Measurements from ENCODE around the gene RIT2.
A peak's percentile ranks its signal among the peaks of the same experiment; 100 is the strongest.

RIT2 gene

DNA sequence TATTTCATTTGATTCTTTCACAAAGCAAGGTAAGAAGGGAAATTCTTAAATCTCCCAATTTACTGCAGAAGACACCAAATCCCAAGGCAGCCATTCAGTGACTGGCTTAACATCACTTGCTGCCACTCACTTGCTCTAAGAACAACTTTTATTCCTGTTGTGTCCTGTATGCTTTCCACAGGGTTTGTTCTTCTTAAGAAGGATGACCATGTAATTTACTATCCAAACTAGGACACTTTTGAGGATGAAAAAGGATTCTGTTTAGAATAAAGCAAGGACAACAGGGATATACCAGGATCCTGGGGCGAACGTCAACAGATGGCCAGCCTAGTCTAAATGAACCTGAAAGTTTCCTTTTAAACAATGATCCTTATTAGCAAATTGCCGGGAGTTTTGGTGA, 34.8 kb downstream of the RIT2 start:
- DNase-seq = no peak

DNA sequence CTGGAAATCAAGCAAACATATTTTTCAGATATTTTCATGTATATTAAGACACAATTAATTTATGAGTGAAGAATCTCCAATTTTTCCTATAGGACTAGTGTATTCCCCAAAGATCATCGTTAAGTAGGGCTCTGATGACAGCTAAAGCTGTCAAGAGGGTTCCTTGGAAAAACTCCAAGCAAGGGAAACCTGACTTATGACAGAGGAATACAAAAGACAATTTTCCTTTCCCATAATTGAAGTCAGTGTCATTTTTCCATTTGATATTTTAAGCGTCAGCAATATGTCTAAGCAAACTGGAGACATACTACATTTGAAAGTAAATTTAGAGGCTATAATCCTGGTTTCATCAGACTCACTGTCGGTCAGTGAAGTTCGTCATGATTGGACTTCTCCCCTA, 36.1 kb downstream of the RIT2 start:
- DNase-seq = no peak

DNA sequence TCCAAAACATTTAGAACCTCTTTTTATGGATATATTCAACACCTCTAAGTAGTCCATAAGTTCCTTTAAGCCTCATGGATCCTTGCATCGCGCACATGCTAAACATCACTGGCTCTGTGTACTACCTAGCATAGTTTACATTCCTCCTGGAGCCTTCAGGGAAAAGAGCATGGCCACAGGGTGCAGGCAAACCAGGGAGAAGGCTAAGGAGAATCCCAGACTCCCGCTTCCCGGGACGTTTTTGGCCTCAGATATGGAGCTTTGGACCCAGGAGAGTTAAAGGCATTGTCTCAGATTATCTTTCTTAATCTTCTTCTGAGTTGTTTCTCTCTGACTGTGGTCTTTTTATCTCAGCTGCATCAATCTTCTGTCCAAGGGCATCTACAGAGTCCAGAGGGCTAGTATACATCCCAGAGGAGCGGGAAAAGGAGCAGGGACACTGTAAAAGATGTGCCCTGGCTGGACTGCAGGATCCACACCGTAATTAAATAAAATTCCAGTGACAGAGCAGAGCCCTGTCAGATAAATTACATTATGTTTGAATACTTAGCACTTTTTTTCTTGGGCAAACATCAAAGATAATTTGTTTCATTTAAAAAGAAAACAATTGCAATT, 36.9 kb downstream of the RIT2 start:
- no peak for DNase-seq

DNA sequence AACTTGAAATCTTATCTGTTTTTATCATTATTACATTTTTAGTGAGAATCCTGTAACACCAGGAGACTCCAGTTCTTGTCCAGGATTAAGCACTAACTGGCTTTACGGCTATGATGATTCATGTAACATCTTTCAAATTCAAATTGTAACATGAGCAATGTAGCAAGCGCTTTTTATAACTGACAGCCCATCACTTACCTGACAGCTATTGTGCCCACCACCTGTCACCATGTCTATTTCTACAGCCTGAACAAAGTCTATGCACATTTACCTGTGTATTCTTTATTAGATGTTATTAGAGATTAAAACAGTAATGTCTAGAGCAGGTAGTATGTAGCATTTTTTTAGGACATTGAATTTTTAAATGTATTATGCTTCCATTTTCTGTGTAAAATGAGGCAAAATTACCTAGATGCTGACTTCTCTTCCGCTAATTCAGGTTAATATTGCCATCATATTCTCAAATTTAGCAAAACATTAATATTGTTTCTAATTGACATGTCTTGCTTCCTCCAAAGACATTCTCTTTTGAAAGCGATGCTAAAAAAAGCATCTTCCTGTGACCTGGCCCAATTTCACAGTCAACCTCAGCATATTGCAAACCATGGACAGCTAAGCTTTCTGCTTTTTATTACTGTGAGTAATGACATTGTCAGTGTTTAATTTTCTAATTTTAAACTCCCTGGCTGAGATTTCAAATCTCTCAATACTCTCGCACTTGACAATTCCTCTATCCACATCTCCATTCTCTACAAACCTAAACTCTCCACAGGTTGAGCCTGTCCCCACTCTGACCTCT, 37.8 kb downstream of the RIT2 start:
- no peak for DNase-seq

DNA sequence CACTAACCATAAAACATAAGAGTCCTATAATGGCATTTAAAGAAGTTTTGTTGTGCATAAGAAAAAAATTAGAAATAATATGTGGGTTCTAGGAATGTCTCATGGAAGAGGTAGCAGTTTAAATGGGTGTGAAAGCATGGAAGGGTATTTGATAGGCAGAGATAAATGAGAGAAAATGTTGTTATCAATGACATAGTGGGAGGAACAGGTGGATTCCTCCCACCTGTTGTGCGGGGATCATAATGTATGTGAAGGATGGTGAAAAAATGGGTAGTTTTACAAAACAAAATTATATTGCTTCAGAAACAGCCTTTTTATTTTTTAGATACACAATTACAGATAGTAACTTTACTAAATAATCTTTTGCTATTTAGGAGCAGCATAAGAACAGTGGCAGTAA, 41.7 kb downstream of the RIT2 start:
- no peak for DNase-seq

DNA sequence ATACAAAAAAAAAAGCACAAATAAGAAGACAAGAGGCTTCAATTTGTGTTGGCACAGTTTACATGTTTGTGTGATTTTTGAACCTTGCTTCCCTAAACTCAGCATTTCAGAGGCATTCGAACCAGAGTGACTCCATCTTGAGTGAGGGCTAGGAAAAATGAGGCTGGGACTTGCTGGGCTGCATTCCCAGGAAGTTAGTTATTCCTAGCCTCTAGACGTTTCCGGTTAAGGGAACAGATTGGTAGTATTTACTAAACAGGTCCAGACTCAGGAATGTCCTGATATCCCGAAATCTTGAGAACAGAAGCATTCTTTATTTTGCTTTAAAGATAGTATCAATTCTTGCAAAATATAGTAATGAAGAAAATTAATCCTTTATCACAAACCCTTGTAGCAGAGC, 46.7 kb downstream of the RIT2 start:
- no peak for DNase-seq

DNA sequence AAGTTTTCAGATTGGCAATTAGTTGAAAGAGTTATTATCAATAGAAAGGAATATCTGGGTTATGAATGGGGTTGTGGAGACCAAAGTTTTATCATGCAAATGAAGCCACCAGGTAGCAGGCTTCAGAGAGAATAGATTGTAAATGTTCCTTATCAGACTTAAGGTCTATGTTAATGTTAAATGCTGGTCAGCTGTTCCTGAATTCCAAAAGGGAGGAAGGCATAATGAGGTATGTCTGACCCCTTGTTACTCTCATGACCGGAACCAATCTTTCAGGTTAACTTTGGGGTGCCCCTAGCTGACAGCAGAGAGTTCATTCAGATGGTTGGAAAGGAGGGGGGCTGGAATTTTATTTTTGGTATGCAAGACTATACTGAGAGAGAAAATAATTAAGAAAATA, 47.9 kb downstream of the RIT2 start:
- DNase-seq = no peak

DNA sequence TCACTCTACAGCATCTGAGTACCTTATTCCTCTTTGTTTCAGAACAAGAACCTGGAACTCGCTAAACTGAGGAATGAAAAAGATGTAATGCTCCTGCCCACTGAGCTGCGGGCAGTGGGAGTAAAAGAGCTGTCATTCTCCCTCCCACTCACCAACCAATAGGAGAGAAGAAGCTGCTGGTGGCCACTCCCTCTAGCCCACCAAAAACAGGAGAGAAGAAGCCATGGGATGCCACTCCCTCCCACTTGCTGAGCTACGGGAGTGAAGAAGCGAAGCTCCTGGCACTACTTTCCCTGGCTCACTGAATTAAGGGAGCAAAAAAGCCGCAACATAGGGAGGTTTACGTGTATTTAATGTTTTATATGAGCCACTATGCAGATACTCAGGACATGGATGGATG, 53.7 kb downstream of the RIT2 start:
- DNase-seq = no peak

DNA sequence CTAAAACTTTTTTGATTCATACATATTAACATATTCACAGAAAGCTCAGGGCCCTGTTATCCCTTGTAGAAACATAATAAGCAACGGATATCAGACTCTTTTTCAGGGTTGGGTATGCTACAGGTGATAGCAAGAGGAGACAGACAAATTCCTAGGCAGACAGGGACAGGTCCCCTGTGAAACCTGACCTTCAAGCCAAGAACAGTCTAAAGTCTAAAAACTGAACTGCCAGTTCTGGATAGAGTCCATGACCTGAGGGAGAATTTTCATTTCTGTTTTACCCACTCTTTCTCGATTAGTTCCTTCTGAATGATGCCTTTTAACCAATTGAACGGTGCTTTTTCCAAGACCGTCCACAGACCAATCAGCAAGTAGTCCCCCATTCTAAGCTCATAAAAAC, 54.2 kb downstream of the RIT2 start:
- no peak for DNase-seq

DNA sequence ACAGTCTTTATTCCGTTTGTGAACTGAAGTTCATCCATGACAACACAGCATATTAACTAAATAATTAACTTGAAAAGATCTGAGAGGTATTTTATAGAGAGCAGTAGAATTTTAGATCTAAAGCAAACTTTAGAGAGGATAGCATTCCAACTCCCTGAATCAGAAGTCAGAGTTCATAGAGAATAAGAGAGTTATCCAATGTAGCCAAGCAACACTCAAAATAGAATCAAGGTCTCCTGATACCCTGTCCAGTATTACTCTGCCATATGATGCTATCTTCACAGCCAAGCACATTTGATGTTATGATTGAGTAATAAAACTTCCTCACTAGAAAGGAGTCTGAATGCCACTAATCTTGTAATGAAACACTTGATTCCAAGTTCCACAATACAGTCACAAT, 55.5 kb downstream of the RIT2 start:
- no peak for DNase-seq

DNA sequence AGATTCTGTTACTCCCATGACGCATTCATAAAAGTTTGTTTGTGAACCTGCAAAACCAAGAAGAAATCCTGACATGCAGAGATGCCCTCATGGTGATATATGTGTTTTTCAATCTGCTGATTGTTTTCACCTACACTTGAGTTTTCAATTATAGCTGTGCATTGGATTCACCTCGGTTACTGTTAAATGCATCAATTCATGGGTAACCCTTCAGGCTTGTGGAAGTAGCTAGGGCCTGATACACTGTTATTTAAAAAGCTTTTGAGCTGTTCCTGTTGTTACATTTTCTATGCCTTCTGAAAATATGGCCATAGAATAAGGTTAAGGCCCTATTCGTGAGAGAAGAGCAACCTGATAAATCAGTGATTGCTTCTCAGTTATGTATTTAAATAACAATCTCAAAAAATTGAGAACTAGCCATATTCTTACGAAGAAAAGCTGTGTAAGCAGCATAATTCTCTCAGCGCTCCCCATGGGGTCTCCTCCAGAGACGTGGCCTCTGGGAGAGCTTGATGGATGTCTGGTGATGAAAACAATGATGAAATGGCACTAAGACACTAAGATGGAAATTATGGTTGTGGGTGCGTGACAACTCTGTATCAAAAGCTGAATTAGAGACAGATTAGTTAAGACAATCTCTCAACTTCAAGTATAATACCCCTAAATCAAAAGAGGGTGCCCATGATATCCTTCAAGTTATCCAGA, 60.5 kb downstream of the RIT2 start:
- DNase-seq = no peak

DNA sequence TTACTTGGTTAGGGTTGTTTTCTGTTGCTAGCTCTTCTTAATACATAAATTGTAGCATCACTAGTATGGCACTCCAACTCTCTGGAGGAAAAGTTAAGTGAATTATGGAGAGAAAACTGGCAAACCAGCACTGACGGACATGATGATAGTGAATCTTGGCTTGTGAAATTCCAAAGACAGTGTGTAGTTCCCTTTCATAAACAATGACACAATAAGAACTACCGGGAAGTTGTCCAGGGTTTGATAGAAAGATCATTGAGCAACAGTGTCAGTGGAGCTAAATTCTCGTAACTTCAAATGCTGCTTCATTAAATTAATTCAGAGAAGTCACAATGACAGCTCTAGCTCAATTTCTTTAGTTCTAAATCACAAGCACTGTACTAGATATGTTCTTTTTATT, 66.5 kb downstream of the RIT2 start:
- no peak for DNase-seq

DNA sequence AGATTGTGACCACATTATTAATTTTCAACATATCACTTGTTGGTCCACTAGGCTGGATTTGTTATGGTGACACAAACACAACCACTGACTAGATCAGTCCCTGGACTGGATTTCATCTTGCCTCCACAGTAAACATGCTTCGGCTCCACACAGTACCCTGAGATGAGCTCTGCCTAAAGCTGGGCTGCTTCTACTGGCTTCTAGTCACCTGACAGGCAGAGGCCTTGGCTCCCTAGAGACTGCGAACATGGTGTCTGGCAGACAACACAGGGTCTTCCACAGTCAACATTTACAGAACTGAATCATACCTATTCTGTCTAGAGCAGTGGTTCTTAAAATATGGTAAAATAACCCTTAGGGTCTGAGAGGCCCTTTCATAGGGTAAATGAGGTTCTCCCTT, 69.2 kb downstream of the RIT2 start:
- no peak for DNase-seq

DNA sequence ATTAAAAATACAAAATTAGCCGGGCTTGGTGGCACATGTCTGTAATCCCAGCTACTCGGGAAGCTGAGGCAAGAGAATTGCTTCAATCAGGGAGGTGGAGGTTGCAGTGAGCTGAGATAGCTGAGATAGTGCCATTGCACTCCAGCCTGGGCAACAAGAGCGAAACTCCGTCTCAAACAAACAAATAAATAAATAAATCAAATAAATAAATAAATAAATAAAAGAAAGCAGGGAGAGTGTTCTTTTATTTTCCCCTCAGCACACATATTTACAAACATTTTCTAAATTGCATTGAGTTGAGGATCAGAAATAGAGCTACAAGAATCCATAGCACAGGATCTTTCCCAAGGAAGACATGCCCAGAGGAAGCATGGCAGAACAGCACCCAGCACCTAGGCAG, 71.9 kb downstream of the RIT2 start:
- no peak for DNase-seq

DNA sequence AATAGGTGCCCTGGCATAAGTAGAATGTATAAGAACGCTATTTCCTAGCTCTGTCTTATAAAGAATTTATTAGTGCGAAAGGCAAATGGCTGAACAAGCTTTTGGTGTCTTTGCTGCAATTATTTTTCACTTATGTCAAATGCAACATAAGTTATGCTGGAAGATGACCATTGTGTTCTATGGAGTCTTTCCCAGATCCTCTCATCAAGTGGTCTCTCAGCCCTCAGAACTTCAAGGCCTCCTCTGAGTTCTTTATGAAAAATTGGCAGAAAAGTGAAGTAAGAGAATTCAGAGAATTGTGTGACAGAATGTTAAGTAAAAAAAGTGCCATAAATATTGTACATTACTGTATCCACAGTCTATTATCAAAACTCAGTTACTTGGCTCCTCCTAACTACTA, 75.2 kb downstream of the RIT2 start:
- no peak for DNase-seq

DNA sequence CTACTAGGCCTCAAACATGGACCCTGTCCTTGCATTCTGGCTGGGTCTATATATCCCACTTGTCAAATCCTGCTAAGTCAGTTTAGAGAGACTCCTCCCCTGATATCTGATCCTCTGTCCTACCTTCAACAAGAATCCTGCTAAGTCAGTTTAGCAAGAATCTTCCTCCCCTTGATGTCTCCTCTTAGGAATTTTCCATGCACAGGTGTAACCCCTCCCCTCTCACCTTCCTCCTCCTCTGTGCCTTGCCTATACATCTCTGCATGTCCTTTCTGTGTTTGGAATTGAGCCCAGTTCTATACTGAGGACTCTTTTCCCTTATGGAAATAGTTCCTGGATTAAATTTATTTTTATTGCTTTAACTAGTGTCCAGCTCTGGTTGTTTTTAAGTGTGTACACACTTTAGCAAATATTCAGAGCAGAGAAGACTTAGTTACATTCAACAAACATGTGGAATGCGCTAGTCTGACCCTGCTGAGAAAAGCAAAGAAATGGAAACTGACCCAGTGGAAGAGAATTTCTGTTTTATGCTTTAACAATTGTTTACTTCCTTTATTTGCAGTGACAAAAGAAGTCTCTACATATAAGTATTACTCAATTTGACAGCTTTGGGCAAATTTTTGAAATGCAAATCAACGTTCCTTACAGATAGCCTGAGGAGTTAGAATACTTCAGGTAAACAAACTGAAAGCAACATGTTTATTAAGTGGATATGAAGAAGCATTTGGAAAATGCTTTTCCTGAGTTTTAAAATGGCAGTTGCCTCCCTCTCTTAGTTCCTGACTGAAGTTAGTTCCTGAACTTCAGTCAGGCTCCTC, 80.6 kb downstream of the RIT2 start:
- no peak for DNase-seq

DNA sequence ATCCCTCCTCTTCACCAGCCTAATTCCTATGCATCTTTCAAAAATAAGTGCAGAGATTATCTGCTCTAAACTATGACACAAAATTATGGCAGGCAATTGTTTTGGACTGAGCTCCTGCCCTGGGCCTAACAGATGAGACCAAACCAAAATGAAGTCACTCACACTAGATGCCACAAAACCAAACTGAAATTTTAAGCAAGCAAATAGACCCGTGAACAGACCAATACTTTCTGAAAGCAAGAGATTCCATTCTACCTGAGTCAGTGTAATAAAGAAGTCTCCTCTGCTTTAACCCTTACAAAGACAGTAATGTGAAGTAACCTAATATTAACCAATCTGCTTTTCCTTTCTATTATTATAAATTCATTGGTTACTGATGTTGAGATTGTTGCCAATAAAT, 84.3 kb downstream of the RIT2 start:
- DNase-seq = no peak

DNA sequence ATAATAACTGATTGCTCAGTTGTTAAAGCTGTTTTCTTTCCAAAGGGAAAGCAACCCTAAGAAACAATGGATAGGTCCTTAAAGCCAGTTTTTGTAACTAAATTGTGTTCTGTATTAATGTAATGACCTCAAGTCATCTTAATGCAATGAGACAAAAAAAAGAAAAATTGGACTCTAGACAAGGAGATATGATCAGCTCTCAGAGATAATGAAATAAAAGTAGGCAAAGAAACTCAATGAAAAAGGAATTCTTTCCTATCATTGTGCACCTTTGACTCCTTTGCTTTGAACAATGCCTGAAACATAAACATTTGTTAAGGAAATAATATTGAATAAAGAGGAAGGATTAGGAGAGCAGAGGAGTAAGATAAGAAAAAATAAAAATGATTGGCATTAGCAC, 86.1 kb downstream of the RIT2 start:
- no peak for DNase-seq

DNA sequence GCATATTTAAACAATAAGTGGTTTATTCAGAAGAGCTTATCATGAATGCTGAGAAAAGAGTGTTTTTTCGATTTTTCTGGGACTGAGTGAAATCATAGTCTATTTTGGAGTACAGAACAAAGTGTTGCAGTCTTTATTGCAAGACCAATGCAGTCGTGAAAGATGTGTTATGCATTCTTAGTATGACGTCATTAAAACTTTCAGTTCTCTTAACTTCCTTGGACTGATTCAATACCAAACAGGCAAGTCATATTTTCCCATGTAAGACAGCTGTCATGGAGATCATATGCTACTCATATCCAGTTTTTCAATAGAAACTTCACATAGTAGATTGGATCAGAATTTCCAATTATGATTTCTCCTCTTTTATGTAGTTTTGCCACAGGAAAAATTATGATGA, 92.6 kb downstream of the RIT2 start:
- no peak for DNase-seq

DNA sequence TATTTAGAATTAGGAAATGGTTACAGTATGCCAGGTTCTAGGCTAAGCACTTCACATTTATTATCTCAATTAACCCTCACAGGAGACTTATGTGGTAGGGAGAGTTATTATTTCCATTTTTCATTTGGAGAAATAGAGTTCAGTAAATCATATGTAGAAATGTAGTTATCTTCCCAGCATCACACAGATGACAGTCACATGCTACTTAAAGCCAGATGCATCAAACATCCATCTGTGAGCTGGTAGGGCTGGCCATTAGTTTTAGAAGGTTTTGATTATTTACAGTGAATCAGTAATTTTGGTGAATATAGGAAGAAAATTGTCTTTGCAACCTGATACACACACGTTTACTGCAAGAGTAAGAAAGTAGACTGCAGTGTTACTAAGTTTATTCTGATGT, 97.9 kb downstream of the RIT2 start:
- DNase-seq = no peak

DNA sequence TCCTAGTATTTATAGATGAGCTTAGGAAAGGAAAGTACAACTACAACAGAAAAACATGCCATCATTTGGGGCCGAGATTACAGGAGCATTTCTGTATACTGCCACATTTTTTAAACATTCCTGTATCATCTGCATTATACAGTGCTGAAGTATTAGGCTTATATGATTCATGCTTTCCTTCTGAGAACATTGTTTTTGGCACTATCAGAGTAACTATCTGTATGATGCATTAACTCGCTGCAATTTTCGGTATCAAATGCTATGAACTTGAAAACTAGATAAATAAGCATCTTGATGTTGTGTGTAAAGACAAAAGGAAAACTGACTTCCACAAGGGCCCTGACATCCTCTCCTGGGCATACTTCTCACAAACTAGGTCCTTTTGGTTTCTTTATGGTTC, 102.0 kb downstream of the RIT2 start:
- DNase-seq = no peak

DNA sequence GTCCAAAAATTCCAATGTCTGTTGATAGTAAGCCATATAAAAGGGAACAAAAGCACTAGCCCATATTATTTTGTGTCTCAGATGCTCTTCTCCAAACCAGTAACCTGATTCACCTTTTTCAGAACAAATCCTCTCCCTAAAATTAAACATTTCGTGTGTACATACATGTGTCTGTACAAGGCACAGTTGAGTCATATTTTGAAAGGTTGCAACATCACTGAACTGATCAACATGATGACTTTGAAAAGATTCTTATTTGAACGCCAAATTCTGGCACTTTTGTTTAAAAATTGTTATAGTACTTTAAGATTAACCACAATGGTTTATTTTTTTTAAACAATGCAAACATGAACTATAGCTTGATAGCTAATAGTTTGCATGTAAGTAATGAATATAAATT, 102.5 kb downstream of the RIT2 start:
- DNase-seq = no peak

DNA sequence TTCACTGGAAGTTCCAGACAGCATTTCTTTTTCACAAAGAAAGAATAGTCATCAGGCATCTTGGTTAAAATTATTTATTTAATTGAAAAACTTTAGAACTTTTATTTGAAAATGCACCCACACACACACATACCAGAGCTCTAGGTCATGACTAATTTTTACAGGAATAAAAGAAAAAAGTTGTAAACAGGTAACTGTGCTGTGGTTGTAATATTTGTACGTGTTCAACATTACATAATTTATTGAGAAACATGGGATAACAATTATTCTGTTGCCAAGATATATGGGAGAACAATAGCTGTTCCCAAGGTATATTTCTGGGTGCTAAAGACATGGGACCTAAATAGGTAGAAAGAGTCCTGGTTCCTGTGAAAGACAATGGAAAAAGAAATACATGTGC, 104.9 kb downstream of the RIT2 start:
- no peak for DNase-seq

DNA sequence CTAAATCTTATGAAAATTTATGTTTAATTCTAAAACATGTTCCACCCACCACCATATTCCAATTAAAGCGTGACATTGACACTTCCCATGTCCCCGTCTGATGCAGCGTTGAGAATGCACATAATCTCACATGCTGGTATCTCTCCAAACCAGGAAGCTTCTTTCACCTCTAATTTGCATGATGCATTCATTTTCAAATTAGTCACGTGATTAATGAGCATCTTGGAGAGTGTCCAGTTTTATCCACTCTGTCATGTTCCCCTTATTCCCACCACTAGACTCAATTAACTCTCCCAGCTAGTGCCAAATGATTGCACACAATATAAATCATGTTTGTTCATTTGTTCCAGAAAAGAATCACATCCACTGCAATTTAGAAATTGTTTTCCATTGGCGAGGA, 105.8 kb downstream of the RIT2 start:
- DNase-seq = peak; percentile 3 to 27

Measured in NCI-H446 (cell line).